SK-N-MC (cell line): Measurements from ENCODE around the gene SLC35B2.
A peak's percentile ranks its signal among the peaks of the same experiment; 100 is the strongest.

Source experiments
- DNase-seq: peaks from one replicate; pipeline ENCODE4 v3.0.0-alpha.2; 2011; ENCODE audit warnings: low read depth, low spot score
- H3K27ac ChIP-seq: fragments of 200-600 bp; sonication (generic); 2 replicates; pipeline ENCODE4 v1.5.1; 2016; ENCODE audit warnings: mixed run types
- H3K36me3 ChIP-seq: fragments of 200-600 bp; sonication (generic); 2 replicates; pipeline ENCODE4 v1.6.1; 2017; ENCODE audit warnings: antibody characterized with exemption, low read length, mixed read lengths; ENCODE audit not compliant: insufficient read depth
- H3K4me3 ChIP-seq: fragments of 200-600 bp; sonication (generic); 2 replicates; pipeline ENCODE4 v1.5.1; 2016
- H3K9ac ChIP-seq: fragments of 200-600 bp; sonication (generic); 2 replicates; pipeline ENCODE4 v1.8.0; 2017; ENCODE audit warnings: mixed run types, mixed read lengths; ENCODE audit not compliant: insufficient read length
- H3K9me3 ChIP-seq: fragments of 200-600 bp; sonication (generic); 2 replicates; pipeline ENCODE4 v1.6.1; 2017; ENCODE audit warnings: low read depth, mild to moderate bottlenecking, antibody characterized with exemption, low read length, moderate library complexity, mixed read lengths
- EZH2 ChIP-seq: fragments of 200-600 bp; sonication (generic); IDR thresholded peaks from one replicate; pipeline ENCODE4 v1.6.1; 2017; ENCODE audit warnings: antibody characterized with exemption
- FOXP2 ChIP-seq: optimal IDR thresholded peaks from 2 replicates; pipeline ENCODE3; 2011; ENCODE audit warnings: mild to moderate bottlenecking, moderate library complexity; ENCODE audit not compliant: insufficient read depth; ENCODE audit errors: extremely low read length, control extremely low read depth
- POLR2AphosphoS5 ChIP-seq: IDR thresholded peaks from 2 replicates; pipeline ENCODE4 v1.6.1; 2012; ENCODE audit warnings: mild to moderate bottlenecking, low read depth, low read length, borderline replicate concordance

Gene SLC35B2

GRCh38 chr6:44258921-44259320 is 1.6 kb upstream of the SLC35B2 start:
- DNase-seq = no peak
- Histone ChIP-seq H3K36me3 (peaks cover 14% of the 10 kb centered on the region), H3K9ac (no peak overlapping the region), H3K27ac (no peak overlapping the region), H3K4me3 (no peak overlapping the region), H3K9me3 (no peaks in the 10 kb centered on the region)
- TF ChIP-seq FOXP2 = no peak
- TF ChIP-seq POLR2AphosphoS5 = no peak
- no peak for TF ChIP-seq EZH2

GRCh38 chr6:44258325-44258863 is 1.1 kb upstream of the SLC35B2 start:
- no peaks in the 10 kb centered on the region for H3K9me3 ChIP-seq
- TF ChIP-seq EZH2 (no peak), POLR2AphosphoS5 (no peak), FOXP2 (no peak)
- H3K4me3 ChIP-seq = no peak overlapping the region
- DNase-seq = no peak
- H3K27ac ChIP-seq = no peak overlapping the region
- no peak overlapping the region for H3K9ac ChIP-seq
- H3K36me3 ChIP-seq = peaks cover 19% of the 10 kb centered on the region

- DNase-seq = no peak
- TF ChIP-seq POLR2AphosphoS5 (no peak), FOXP2 (no peak), EZH2 (no peak)
- H3K27ac ChIP-seq = no peak overlapping the region
- peak overlapping the region; percentile 92 for H3K4me3 ChIP-seq
- no peaks in the 10 kb centered on the region for H3K9me3 ChIP-seq
- H3K9ac ChIP-seq = peak overlapping the region; percentile 76
- peaks cover 24% of the 10 kb centered on the region for H3K36me3 ChIP-seq
Observed at GRCh38 chr6:44257753-44258324, 511 bp upstream of the SLC35B2 start.

GRCh38 chr6:44256775-44257024 is 628 bp downstream of the SLC35B2 start:
- H3K4me3 ChIP-seq = peak overlapping the region; percentile 92
- H3K9me3 ChIP-seq = no peaks in the 10 kb centered on the region
- TF ChIP-seq FOXP2 (no peak), POLR2AphosphoS5 (no peak), EZH2 (no peak)
- no peak for DNase-seq
- H3K27ac ChIP-seq = 0 out of 2 replicates have a peak overlapping the region, but pooled peaks have one; percentile 14
- peak overlapping the region; percentile 76 for H3K9ac ChIP-seq
- H3K36me3 ChIP-seq = peaks cover 36% of the 10 kb centered on the region

GRCh38 chr6:44255871-44256774 is 1.2 kb downstream of the SLC35B2 start:
- no peak for DNase-seq
- Histone ChIP-seq H3K9ac (peak overlapping the region; percentile 76), H3K9me3 (no peaks in the 10 kb centered on the region), H3K36me3 (peaks cover 42% of the 10 kb centered on the region), H3K4me3 (peak overlapping the region; percentile 92), H3K27ac (no peak overlapping the region)
- TF ChIP-seq EZH2 (no peak), POLR2AphosphoS5 (no peak), FOXP2 (no peak)

GRCh38 chr6:44255105-44255808 is 2.1 kb downstream of the SLC35B2 start:
- TF ChIP-seq EZH2 (no peak), FOXP2 (no peak), POLR2AphosphoS5 (no peak; the same call in 1 of the 2 replicates)
- Histone ChIP-seq H3K27ac (no peak overlapping the region), H3K9ac (no peak overlapping the region), H3K9me3 (no peaks in the 10 kb centered on the region), H3K36me3 (peaks cover 50% of the 10 kb centered on the region), H3K4me3 (no peak overlapping the region)
- DNase-seq = no peak

GRCh38 chr6:44254191-44255104 is 2.9 kb downstream of the SLC35B2 start:
- Histone ChIP-seq H3K36me3 (peaks cover 58% of the 10 kb centered on the region), H3K9ac (no peak overlapping the region), H3K27ac (no peak overlapping the region), H3K9me3 (no peaks in the 10 kb centered on the region), H3K4me3 (no peak overlapping the region)
- no peak for DNase-seq
- TF ChIP-seq POLR2AphosphoS5 (peak; percentile 50; the same call in 1 of the 2 replicates), FOXP2 (no peak), EZH2 (no peak)
